Body of pancreas (tissue), 4 donors: ENCODE measurements around the gene PDE6D.

Source experiments
- CTCF ChIP-seq, 7 experiments: fragments of 450-650 bp in 4 of 7; fragments of 200-600 bp in 3 of 7; sonication (generic) in 3 of 7; IDR thresholded peaks; one replicate each; pipeline ENCODE4 v1.5.1; 2016 to 2019; ENCODE audit warnings: antibody characterized with exemption in 7 of 7
- POLR2A ChIP-seq, 3 donors: fragments of 450-650 bp; IDR thresholded peaks; one replicate each; pipeline ENCODE4 v1.6.1; 2016; ENCODE audit warnings: antibody characterized with exemption in 3 of 3, mild to moderate bottlenecking in 2 of 3

- no peak for TF ChIP-seq POLR2A (IDR thresholded peaks at IDR 0.05)
- no peak for TF ChIP-seq CTCF (IDR thresholded peaks at IDR 0.05)
These were observed 94.6 kb downstream of the PDE6D start for GRCh38 chr2:231686192-231687100.
